ENCODE results near the gene GPHN.

The GPHN gene

GRCh38 chr14:66842911-66843512, 335.1 kb downstream of the GPHN start:
- no peak overlapping the region for H3K4me3 ChIP-seq (ENCODE audit: low read depth, low read length)

GRCh38 chr14:66850258-66850888, 342.4 kb downstream of the GPHN start:
- TF ChIP-seq CTCF (IDR thresholded peaks at IDR 0.05; ENCODE audit: low read depth, low read length) (no peak), POLR2A (IDR thresholded peaks at IDR 0.05; ENCODE audit: extremely low read depth, insufficient read length) (no peak)
- H3K4me3 ChIP-seq (ENCODE audit: low read depth, low read length) = no peak overlapping the region
- DNase-seq (ENCODE audit: low read depth) = no peak

More at GRCh38 chr14:66842911-66843512, 335.1 kb downstream of the GPHN start:
- no peak for DNase-seq (ENCODE audit: low read depth)
- TF ChIP-seq POLR2A (IDR thresholded peaks at IDR 0.05; ENCODE audit: extremely low read depth, insufficient read length) = no peak
- no peak for TF ChIP-seq MAX (IDR thresholded peaks at IDR 0.05; ENCODE audit: low read depth, low read length)
- no peak for TF ChIP-seq MYC (IDR thresholded peaks at IDR 0.05; ENCODE audit: low read depth, low read length)
- no peak for TF ChIP-seq CTCF (IDR thresholded peaks at IDR 0.05; ENCODE audit: low read depth, low read length)

GRCh38 chr14:66853311-66853710, 345.4 kb downstream of the GPHN start:
- H3K4me3 ChIP-seq (ENCODE audit: low read depth, low read length) = no peak overlapping the region
- DNase-seq (ENCODE audit: low read depth) = no peak
- TF ChIP-seq POLR2A (IDR thresholded peaks at IDR 0.05; ENCODE audit: extremely low read depth, insufficient read length) = no peak
- TF ChIP-seq MYC (IDR thresholded peaks at IDR 0.05; ENCODE audit: low read depth, low read length) = no peak
- TF ChIP-seq MAX (IDR thresholded peaks at IDR 0.05; ENCODE audit: low read depth, low read length) = no peak
- TF ChIP-seq CTCF (IDR thresholded peaks at IDR 0.05; ENCODE audit: low read depth, low read length) = no peak

- TF ChIP-seq POLR2A (IDR thresholded peaks at IDR 0.05; ENCODE audit: extremely low read depth, insufficient read length) (no peak), CTCF (IDR thresholded peaks at IDR 0.05; ENCODE audit: low read depth, low read length) (no peak), MAX (IDR thresholded peaks at IDR 0.05; ENCODE audit: low read depth, low read length) (no peak), MYC (IDR thresholded peaks at IDR 0.05; ENCODE audit: low read depth, low read length) (no peak)
- no peak for DNase-seq (ENCODE audit: low read depth)
These were observed 349.9 kb downstream of the GPHN start for GRCh38 chr14:66857867-66858266.

GRCh38 chr14:66859063-66859671, 351.2 kb downstream of the GPHN start:
- DNase-seq (ENCODE audit: low read depth) = no peak
- TF ChIP-seq MAX (IDR thresholded peaks at IDR 0.05; ENCODE audit: low read depth, low read length) (no peak), CTCF (IDR thresholded peaks at IDR 0.05; ENCODE audit: low read depth, low read length) (no peak)
- H3K4me3 ChIP-seq (ENCODE audit: low read depth, low read length) = no peak overlapping the region

More at GRCh38 chr14:66857867-66858266, 349.9 kb downstream of the GPHN start:
- H3K4me3 ChIP-seq (ENCODE audit: low read depth, low read length) = no peak overlapping the region
